H1 (cell line): Measurements from ENCODE around the gene HOXC13. TPM values are rescaled to one million over a fixed set of nuclear protein-coding genes. Genes with fewer than 3 reads are reported as not detected.
A peak's percentile ranks its signal among the peaks of the same experiment; 100 is the strongest.

Experiments used
- CTCF ChIA-PET: fragments of 300-600 bp; sonication (Branson Sonifier 250); formaldehyde crosslinking; loops from one replicate; lab custom pipeline; 2021; ENCODE audit not compliant: partially characterized antibody; lab: Charles Lee
- POLR2A ChIA-PET: fragments of 300-600 bp; sonication (Branson Sonifier 250); formaldehyde crosslinking; loops from one replicate; lab custom pipeline; 2021; ENCODE audit warnings: inconsistent platforms; ENCODE audit not compliant: partially characterized antibody; lab: Charles Lee
- DNase-seq, 2 experiments: peaks; one replicate each; pipeline versions ENCODE4 v3.0.0 to v3.0.0-alpha.2; 2010 to 2022; ENCODE audit warnings: low spot score in 2 of 2, low read depth in 1 of 2, mixed read lengths in 1 of 2
- FAIRE-seq: peaks from 2 replicates; lab custom pipeline; 2011; peaks lifted over from hg19 to GRCh38; lab: Jason Lieb, UNC
- H2AFZ ChIP-seq: 2 replicates; pipeline ENCODE4 v1.8.1; 2012; ENCODE audit warnings: low read length, inconsistent platforms
- H2AK5ac ChIP-seq: 2 replicates; pipeline ENCODE4 v1.6.1; 2013; ENCODE audit warnings: low read depth, low read length
- H2BK120ac ChIP-seq: replicated peaks from 2 replicates; pipeline ENCODE3; 2013; ENCODE audit warnings: low read depth, low read length, inconsistent platforms
- H2BK12ac ChIP-seq: 2 replicates; pipeline ENCODE4 v1.6.1; 2013; ENCODE audit warnings: low read depth, low read length
- H2BK15ac ChIP-seq: 2 replicates; pipeline ENCODE4 v1.6.1; 2013; ENCODE audit warnings: low read length
- H2BK20ac ChIP-seq: 2 replicates; pipeline ENCODE4 v1.6.1; 2013; ENCODE audit warnings: low read length
- H2BK5ac ChIP-seq: 2 replicates; pipeline ENCODE4 v1.6.1; 2013; ENCODE audit warnings: low read depth, low read length
- H3K14ac ChIP-seq: 2 replicates; pipeline ENCODE4 v1.6.1; 2013; ENCODE audit warnings: inconsistent platforms; ENCODE audit not compliant: insufficient read length
- H3K18ac ChIP-seq: 2 replicates; pipeline ENCODE4 v1.6.1; 2013; ENCODE audit warnings: low read length; ENCODE audit errors: extremely low read depth
- H3K23ac ChIP-seq: 2 replicates; pipeline ENCODE4 v1.6.1; 2013; ENCODE audit warnings: inconsistent platforms; ENCODE audit not compliant: insufficient read length
- H3K23me2 ChIP-seq: 2 replicates; pipeline ENCODE4 v1.6.1; 2013; ENCODE audit warnings: low read depth, low read length
- H3K27ac ChIP-seq: 2 replicates; pipeline ENCODE4 v1.6.1; 2011; ENCODE audit warnings: low read depth, low read length, inconsistent platforms
- H3K27me3 ChIP-seq, 4 experiments: replicated peaks in 1 of 4; 1 replicate in 1 of 4; 2 replicates in 3 of 4; pipeline versions ENCODE4 v1.6.1 to v1.8.1; 2011 to 2013; ENCODE audit warnings: low read length in 3 of 4, mild to moderate bottlenecking in 3 of 4, inconsistent platforms in 2 of 4, mixed read lengths in 2 of 4, moderate library complexity in 1 of 4; ENCODE audit not compliant: control insufficient read depth in 3 of 4, insufficient read depth in 3 of 4; ENCODE audit errors: extremely low read depth in 1 of 4
- H3K36me3 ChIP-seq, 4 experiments: 2 replicates each; pipeline versions ENCODE4 v1.6.1 to v1.8.1; 2011 to 2013; ENCODE audit warnings: mild to moderate bottlenecking in 4 of 4, low read length in 3 of 4, moderate library complexity in 2 of 4, control low read depth in 1 of 4, inconsistent platforms in 1 of 4; ENCODE audit not compliant: insufficient read depth in 4 of 4, control insufficient read depth in 2 of 4
- H3K4ac ChIP-seq: replicated peaks from 2 replicates; pipeline ENCODE3; 2013; ENCODE audit warnings: low read length, low read depth, mixed read lengths, inconsistent platforms; ENCODE audit not compliant: insufficient read length
- H3K4me1 ChIP-seq, 4 experiments: replicated peaks in 1 of 4; 1 replicate in 1 of 4; 2 replicates in 3 of 4; pipeline versions ENCODE4 v1.6.1 to v1.8.1; 2011 to 2013; ENCODE audit warnings: low read length in 3 of 4, inconsistent platforms in 2 of 4, mixed read lengths in 1 of 4; ENCODE audit not compliant: insufficient read depth in 4 of 4, control insufficient read depth in 3 of 4
- H3K4me2 ChIP-seq, 2 experiments: 2 replicates each; pipeline versions ENCODE4 v1.6.1 to v1.8.1; 2011 to 2013; ENCODE audit warnings: low read depth in 2 of 2, low read length in 2 of 2, control low read depth in 1 of 2, inconsistent platforms in 1 of 2, mild to moderate bottlenecking in 1 of 2; ENCODE audit not compliant: insufficient read depth in 1 of 2
- H3K4me3 ChIP-seq, 4 experiments: fragments of 200-600, 300-600 bp in 1 of 4; sonication (generic), shearing (Covaris generic), sonication (Bioruptor Twin) in 1 of 4; 2 replicates each; pipeline versions ENCODE4 v1.5.1 to v1.8.1; 2011 to 2016; ENCODE audit warnings: low read length in 4 of 4, low read depth in 3 of 4, control low read depth in 2 of 4, inconsistent platforms in 2 of 4, mild to moderate bottlenecking in 2 of 4, mixed read lengths in 1 of 4, moderate library complexity in 1 of 4; ENCODE audit not compliant: insufficient read depth in 2 of 4; ENCODE audit errors: extremely low read depth in 1 of 4
- H3K56ac ChIP-seq: replicated peaks from 2 replicates; pipeline ENCODE3; 2013; ENCODE audit warnings: low read depth, mild to moderate bottlenecking, mixed read lengths, low read length, inconsistent platforms; ENCODE audit not compliant: insufficient read length
- H3K79me1 ChIP-seq: 2 replicates; pipeline ENCODE4 v1.6.1; 2013; ENCODE audit warnings: low read depth, low read length, control low read depth
- H3K79me2 ChIP-seq, 2 experiments: 2 replicates each; pipeline versions ENCODE4 v1.6.1 to v1.8.1; 2012 to 2013; ENCODE audit warnings: low read length in 2 of 2, mild to moderate bottlenecking in 2 of 2, inconsistent platforms in 1 of 2; ENCODE audit not compliant: insufficient read depth in 2 of 2, control insufficient read depth in 1 of 2
- H3K9ac ChIP-seq, 4 experiments: replicated peaks in 1 of 4; 1 replicate in 1 of 4; 2 replicates in 3 of 4; pipeline versions ENCODE4 v1.6.1 to v1.8.1; 2011 to 2013; ENCODE audit warnings: low read depth in 3 of 4, low read length in 3 of 4, control low read depth in 2 of 4, mild to moderate bottlenecking in 2 of 4, moderate library complexity in 2 of 4, inconsistent platforms in 1 of 4; ENCODE audit errors: extremely low read depth in 1 of 4
- H3K9me3 ChIP-seq, 2 experiments: 2 replicates each; pipeline versions ENCODE4 v1.6.1 to v1.8.1; 2012 to 2013; ENCODE audit warnings: mild to moderate bottlenecking in 2 of 2, moderate library complexity in 2 of 2, control low read depth in 1 of 2, inconsistent platforms in 1 of 2, low read depth in 1 of 2, low read length in 1 of 2, mixed read lengths in 1 of 2; ENCODE audit not compliant: insufficient read depth in 2 of 2
- H4K20me1 ChIP-seq, 2 experiments: replicated peaks in 1 of 2; 2 replicates each; pipeline versions ENCODE3 to v1.8.1; 2011 to 2013; ENCODE audit warnings: inconsistent platforms in 2 of 2, low read length in 2 of 2, mild to moderate bottlenecking in 1 of 2; ENCODE audit not compliant: insufficient read depth in 2 of 2, control insufficient read depth in 1 of 2
- H4K5ac ChIP-seq: 2 replicates; pipeline ENCODE4 v1.6.1; 2013; ENCODE audit warnings: low read length, low read depth, mixed read lengths, inconsistent platforms; ENCODE audit not compliant: insufficient read length
- H4K8ac ChIP-seq: 2 replicates; pipeline ENCODE4 v1.8.0; 2013; ENCODE audit warnings: mild to moderate bottlenecking, moderate library complexity, low read length, inconsistent platforms; ENCODE audit not compliant: insufficient read depth; ENCODE audit errors: extremely low read depth
- H4K91ac ChIP-seq: replicated peaks from 2 replicates; pipeline ENCODE3; 2013; ENCODE audit warnings: low read length, mixed read lengths, inconsistent platforms; ENCODE audit not compliant: insufficient read length
- CBX8 ChIP-seq: fragments of 300-800, 300-1000 bp; sonication (generic); IDR thresholded peaks from 2 replicates; pipeline ENCODE4 v1.7.1; 2016; ENCODE audit warnings: low read depth, low read length, borderline replicate concordance
- JUN ChIP-seq: IDR thresholded peaks from 2 replicates; pipeline ENCODE4 v1.6.1; 2011; ENCODE audit warnings: low read depth, mild to moderate bottlenecking, improper control_type of control experiment, low read length
- KDM5A ChIP-seq: fragments of 200-600 bp; IDR thresholded peaks from 2 replicates; pipeline ENCODE4 v1.7.1; 2012; ENCODE audit warnings: mild to moderate bottlenecking, low read length, inconsistent platforms, mixed read lengths
- MAFK ChIP-seq: IDR thresholded peaks from 2 replicates; pipeline ENCODE4 v1.6.1; 2012; ENCODE audit warnings: low read depth, mild to moderate bottlenecking, improper control_type of control experiment, low read length
- RNF2 ChIP-seq: fragments of 200-900, 300-1000 bp; sonication (generic); IDR thresholded peaks from 2 replicates; pipeline ENCODE4 v1.7.1; 2016; ENCODE audit warnings: borderline replicate concordance, low read depth, mild to moderate bottlenecking, antibody characterized with exemption, low read length; ENCODE audit not compliant: poor library complexity, severe bottlenecking; ENCODE audit errors: missing control alignments
- WGBS, 2 experiments: shearing (Covaris generic) in 1 of 2; methylation state at CpG; one replicate each; pipeline versions ENCODE4 v1.1.6 to v1.1.7; 2013 to 2015; ENCODE audit warnings: low lambda C conversion rate in 2 of 2, mixed read lengths in 2 of 2, inconsistent platforms in 1 of 2, low coverage in 1 of 2, missing lambda C conversion rate in 1 of 2; ENCODE audit not compliant: insufficient replicate concordance in 2 of 2, insufficient coverage in 1 of 2, insufficient read length in 1 of 2; ENCODE audit errors: extremely low coverage in 1 of 2, missing lambda C conversion rate in 1 of 2; 5-methylcytosine and 5-hydroxymethylcytosine counted together
- polyA plus RNA-seq, 7 experiments: library from polyadenylated mRNA; depleted of rRNA in 3 of 7; stranded (reverse) in 5 of 7; unstranded in 2 of 7; fragments of >200 nt in 5 of 7; fragments of 200-250 nt in 2 of 7; gene quantifications; 1 replicate in 5 of 7; 2 replicates in 1 of 7; 4 replicates in 1 of 7; pipeline versions ENCODE4 v1.2.1 to v1.2.3, GENCODE V29; 2011 to 2013; ENCODE audit warnings: missing spikeins in 2 of 7, mixed read lengths in 2 of 7
- total RNA-seq: library from RNA; stranded (reverse); fragmentation: NEBNext Ultra II Directional; extraction: Animal tissue kit (Norgen Biotek cat#: 25700); gene quantifications from 2 replicates; pipeline ENCODE4 v1.2.1, GENCODE V29; 2021
- TF ChIP-seq, protein P1 (sequence below): IDR thresholded peaks from 2 replicates; pipeline ENCODE4 v1.6.1; 2012; ENCODE audit warnings: inconsistent platforms

The HOXC13 gene
- total and polyA plus RNA-seq, 2 of the 8 experiments (the other 6 are each of a cell fraction or from before 2014, with no cell fraction given), result 0.02 TPM; not detected in 1

- peaks cover 2% of the 10 kb centered on the region; the same call in 1 of the 2 replicates for H3K23me2 ChIP-seq
- H2AFZ ChIP-seq, result no peak overlapping the region
- no peak overlapping the region for H2BK120ac ChIP-seq
- 42% methylated on average over 18 of the region's 18 CpGs; no CpG with 5 or more reads in 1 of the 2 experiments for WGBS, 2 experiments
- no peak overlapping the region for H2BK5ac ChIP-seq
- no peak overlapping the region for H3K23ac ChIP-seq
- H4K8ac ChIP-seq, result no peak overlapping the region
- no peak overlapping the region for H3K4me3 ChIP-seq
- H3K27ac ChIP-seq, result no peak overlapping the region
- peaks cover 0 to 18% (median 0%) of the 10 kb centered on the region in 4 experiments; a peak in 1 of 8 replicates for H3K36me3 ChIP-seq
- H3K4me1 ChIP-seq, result peaks cover 0 to 15% (median 3%) of the 10 kb centered on the region in 4 experiments; a peak in 5 of 7 replicates
- TF ChIP-seq, protein P1, sequence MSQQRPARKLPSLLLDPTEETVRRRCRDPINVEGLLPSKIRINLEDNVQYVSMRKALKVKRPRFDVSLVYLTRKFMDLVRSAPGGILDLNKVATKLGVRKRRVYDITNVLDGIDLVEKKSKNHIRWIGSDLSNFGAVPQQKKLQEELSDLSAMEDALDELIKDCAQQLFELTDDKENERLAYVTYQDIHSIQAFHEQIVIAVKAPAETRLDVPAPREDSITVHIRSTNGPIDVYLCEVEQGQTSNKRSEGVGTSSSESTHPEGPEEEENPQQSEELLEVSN, result no peak
- TF ChIP-seq JUN (no peak), RNF2 (peak; percentile 99), CBX8 (peak; percentile 83), KDM5A (no peak), MAFK (no peak)
- no peak overlapping the region for H3K18ac ChIP-seq
- H3K4me2 ChIP-seq, result no peak overlapping the region
- H2BK12ac ChIP-seq, result 0 out of 2 replicates have a peak overlapping the region, but pooled peaks have one; percentile 87
- H3K56ac ChIP-seq, result no peak overlapping the region
- H4K91ac ChIP-seq, result no peak overlapping the region
- FAIRE-seq (no peak), DNase-seq (no peak)
- ChIA-PET CTCF (interaction anchor here (0.6 to 4.3 kb wide), 9 partner anchors 9 to 221 kb away, joined by 3 to 30 read pairs (median 4); partner anchors contain the start of genes HOXC10 and HOXC5), POLR2A (no interaction called here)
- no peak overlapping the region for H3K14ac ChIP-seq
- no peaks in the 10 kb centered on the region for H3K79me1 ChIP-seq
- H3K9ac ChIP-seq, result no peak overlapping the region
- H3K4ac ChIP-seq, result no peak overlapping the region
- peaks cover 97 to 100% (median 100%) of the 10 kb centered on the region in 4 experiments for H3K27me3 ChIP-seq
- no peaks in the 10 kb centered on the region for H3K79me2 ChIP-seq
- no peak overlapping the region for H4K5ac ChIP-seq
- H4K20me1 ChIP-seq, result peaks cover 25 to 28% of the 10 kb centered on the region in 2 experiments
- H3K9me3 ChIP-seq, result peaks cover 0 to 4% of the 10 kb centered on the region in 2 experiments; a peak in 1 of 4 replicates
- peak overlapping the region; percentile 26; the same call in 1 of the 2 replicates for H2AK5ac ChIP-seq
- no peak overlapping the region for H2BK20ac ChIP-seq
- no peak overlapping the region for H2BK15ac ChIP-seq
Measured at GRCh38 chr12:53993162-53994008, 54.8 kb downstream of the HOXC13 start.
